ENCODE results near the gene LGMN. TPM values are rescaled to one million over a fixed set of nuclear protein-coding genes. Genes with fewer than 3 reads are reported as not detected.

LGMN gene
- polyA plus RNA-seq, 1 donor from 2014 or later = 48.0 TPM

- H3K79me2 ChIP-seq (replicated peaks; ENCODE audit: insufficient read depth, low read length) = no peaks in the 10 kb centered on the region
- H3K36me3 ChIP-seq (ENCODE audit: insufficient read depth, low read length) = no peaks in the 10 kb centered on the region
- H3K9ac ChIP-seq (ENCODE audit: low read length) = no peak overlapping the region
- H3K27me3 ChIP-seq (ENCODE audit: insufficient read depth, low read depth, low read length) = no peaks in the 10 kb centered on the region
- no peak overlapping the region for H3K4me3 ChIP-seq (ENCODE audit: low read length)
- H3K9me2 ChIP-seq (ENCODE audit: insufficient read depth, low read length) = no peaks in the 10 kb centered on the region
- H4K20me1 ChIP-seq (ENCODE audit: insufficient read depth) = no peaks in the 10 kb centered on the region
- H2AFZ ChIP-seq (ENCODE audit: low read depth, low read length) = no peak overlapping the region
- no peaks in the 10 kb centered on the region for H3K9me3 ChIP-seq (ENCODE audit: low read length)
- H3F3A ChIP-seq (ENCODE audit: insufficient read depth, low read length, poor library complexity, severe bottlenecking) = no peaks in the 10 kb centered on the region
- TF ChIP-seq CTCF (IDR thresholded peaks at IDR 0.05; ENCODE audit: poor library complexity, severe bottlenecking) (no peak), REST (IDR thresholded peaks at IDR 0.05; ENCODE audit: borderline replicate concordance) (no peak), MXI1 (conservative IDR thresholded peaks at IDR 0.05; ENCODE audit: poor library complexity, severe bottlenecking) (no peak), SMC3 (conservative IDR thresholded peaks at IDR 0.05; ENCODE audit: poor library complexity) (no peak), EP300 (conservative IDR thresholded peaks at IDR 0.05; ENCODE audit: poor library complexity, severe bottlenecking) (no peak), RAD21 (conservative IDR thresholded peaks at IDR 0.05) (no peak), TAF1 (IDR thresholded peaks at IDR 0.05; ENCODE audit: low read depth) (no peak), POLR2AphosphoS5 (IDR thresholded peaks at IDR 0.05) (no peak)
- no peak overlapping the region for H3K27ac ChIP-seq (ENCODE audit: low read length)
- H3K4me2 ChIP-seq (ENCODE audit: low read length) = no peak overlapping the region
These were observed 73.0 kb downstream of the LGMN start for GRCh38 chr14:92675421-92675820.

- Histone ChIP-seq H3K79me2 (replicated peaks; ENCODE audit: insufficient read depth, low read length) (no peaks in the 10 kb centered on the region), H3K36me3 (ENCODE audit: insufficient read depth, low read length) (no peaks in the 10 kb centered on the region), H4K20me1 (ENCODE audit: insufficient read depth) (no peaks in the 10 kb centered on the region), H3F3A (ENCODE audit: insufficient read depth, low read length, poor library complexity, severe bottlenecking) (no peaks in the 10 kb centered on the region), H3K9me3 (ENCODE audit: low read length) (no peaks in the 10 kb centered on the region), H3K9me2 (ENCODE audit: insufficient read depth, low read length) (no peaks in the 10 kb centered on the region), H3K27me3 (ENCODE audit: insufficient read depth, low read depth, low read length) (no peaks in the 10 kb centered on the region), H3K27ac (ENCODE audit: low read length) (no peak overlapping the region), H3K4me3 (ENCODE audit: low read length) (no peak overlapping the region), H3K9ac (ENCODE audit: low read length) (no peak overlapping the region), H2AFZ (ENCODE audit: low read depth, low read length) (no peak overlapping the region), H3K4me2 (ENCODE audit: low read length) (no peak overlapping the region)
- TF ChIP-seq EZH2 (IDR thresholded peaks at IDR 0.05; ENCODE audit: borderline replicate concordance, insufficient read depth, low read length, poor library complexity, severe bottlenecking) (no peak), REST (IDR thresholded peaks at IDR 0.05; ENCODE audit: borderline replicate concordance) (no peak)
These were observed 74.8 kb downstream of the LGMN start for GRCh38 chr14:92673601-92674150.

Data from neural cell (in vitro differentiated cells).